ENCODE results near the gene P3H2.

DNA sequence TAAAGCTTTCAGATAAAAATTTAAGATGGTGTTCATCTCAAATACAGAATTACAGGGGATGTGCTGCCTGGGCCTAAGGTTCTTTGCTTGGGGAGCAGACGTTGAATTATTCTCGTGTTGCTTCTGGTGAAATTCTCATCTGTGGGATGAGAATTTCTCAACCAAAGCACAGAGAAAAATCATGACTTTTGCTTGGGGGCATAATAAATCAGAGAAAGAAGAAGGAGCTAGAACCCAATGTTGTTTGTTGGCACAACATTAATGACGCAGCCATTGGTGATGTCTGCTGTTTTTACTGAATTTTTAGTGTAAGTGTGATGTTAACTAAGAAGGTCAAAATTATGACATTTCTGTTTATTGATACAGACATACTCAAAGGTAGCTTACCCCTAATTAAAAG lies 35.7 kb downstream of the P3H2 start:
- TF ChIP-seq CTCF (conservative IDR thresholded peaks at IDR 0.05; ENCODE audit: low read depth in 2 of 2) (no peak), NANOG (IDR thresholded peaks at IDR 0.05; ENCODE audit: borderline replicate concordance) (no peak), CREB1 (CRISPR knock-in tag; IDR thresholded peaks at IDR 0.05; ENCODE audit: low read depth) (no peak), POLR2AphosphoS5 (IDR thresholded peaks at IDR 0.05; ENCODE audit: low read depth) (no peak), EZH2phosphoT487 (IDR thresholded peaks at IDR 0.05; ENCODE audit: unreplicated experiment) (no peak), EZH2 (IDR thresholded peaks at IDR 0.05; ENCODE audit: low read depth, unreplicated experiment) (no peak), REST (IDR thresholded peaks at IDR 0.05; ENCODE audit: unreplicated experiment) (no peak), JUNB (IDR thresholded peaks at IDR 0.05; ENCODE audit: unreplicated experiment) (no peak), ZNF331 (CRISPR knock-in tag; IDR thresholded peaks at IDR 0.05; ENCODE audit: low read depth) (no peak), ETS1 (IDR thresholded peaks at IDR 0.05) (no peak), ZNF114 (CRISPR knock-in tag; IDR thresholded peaks at IDR 0.05) (no peak)
- TF ChIP-seq, protein P1, sequence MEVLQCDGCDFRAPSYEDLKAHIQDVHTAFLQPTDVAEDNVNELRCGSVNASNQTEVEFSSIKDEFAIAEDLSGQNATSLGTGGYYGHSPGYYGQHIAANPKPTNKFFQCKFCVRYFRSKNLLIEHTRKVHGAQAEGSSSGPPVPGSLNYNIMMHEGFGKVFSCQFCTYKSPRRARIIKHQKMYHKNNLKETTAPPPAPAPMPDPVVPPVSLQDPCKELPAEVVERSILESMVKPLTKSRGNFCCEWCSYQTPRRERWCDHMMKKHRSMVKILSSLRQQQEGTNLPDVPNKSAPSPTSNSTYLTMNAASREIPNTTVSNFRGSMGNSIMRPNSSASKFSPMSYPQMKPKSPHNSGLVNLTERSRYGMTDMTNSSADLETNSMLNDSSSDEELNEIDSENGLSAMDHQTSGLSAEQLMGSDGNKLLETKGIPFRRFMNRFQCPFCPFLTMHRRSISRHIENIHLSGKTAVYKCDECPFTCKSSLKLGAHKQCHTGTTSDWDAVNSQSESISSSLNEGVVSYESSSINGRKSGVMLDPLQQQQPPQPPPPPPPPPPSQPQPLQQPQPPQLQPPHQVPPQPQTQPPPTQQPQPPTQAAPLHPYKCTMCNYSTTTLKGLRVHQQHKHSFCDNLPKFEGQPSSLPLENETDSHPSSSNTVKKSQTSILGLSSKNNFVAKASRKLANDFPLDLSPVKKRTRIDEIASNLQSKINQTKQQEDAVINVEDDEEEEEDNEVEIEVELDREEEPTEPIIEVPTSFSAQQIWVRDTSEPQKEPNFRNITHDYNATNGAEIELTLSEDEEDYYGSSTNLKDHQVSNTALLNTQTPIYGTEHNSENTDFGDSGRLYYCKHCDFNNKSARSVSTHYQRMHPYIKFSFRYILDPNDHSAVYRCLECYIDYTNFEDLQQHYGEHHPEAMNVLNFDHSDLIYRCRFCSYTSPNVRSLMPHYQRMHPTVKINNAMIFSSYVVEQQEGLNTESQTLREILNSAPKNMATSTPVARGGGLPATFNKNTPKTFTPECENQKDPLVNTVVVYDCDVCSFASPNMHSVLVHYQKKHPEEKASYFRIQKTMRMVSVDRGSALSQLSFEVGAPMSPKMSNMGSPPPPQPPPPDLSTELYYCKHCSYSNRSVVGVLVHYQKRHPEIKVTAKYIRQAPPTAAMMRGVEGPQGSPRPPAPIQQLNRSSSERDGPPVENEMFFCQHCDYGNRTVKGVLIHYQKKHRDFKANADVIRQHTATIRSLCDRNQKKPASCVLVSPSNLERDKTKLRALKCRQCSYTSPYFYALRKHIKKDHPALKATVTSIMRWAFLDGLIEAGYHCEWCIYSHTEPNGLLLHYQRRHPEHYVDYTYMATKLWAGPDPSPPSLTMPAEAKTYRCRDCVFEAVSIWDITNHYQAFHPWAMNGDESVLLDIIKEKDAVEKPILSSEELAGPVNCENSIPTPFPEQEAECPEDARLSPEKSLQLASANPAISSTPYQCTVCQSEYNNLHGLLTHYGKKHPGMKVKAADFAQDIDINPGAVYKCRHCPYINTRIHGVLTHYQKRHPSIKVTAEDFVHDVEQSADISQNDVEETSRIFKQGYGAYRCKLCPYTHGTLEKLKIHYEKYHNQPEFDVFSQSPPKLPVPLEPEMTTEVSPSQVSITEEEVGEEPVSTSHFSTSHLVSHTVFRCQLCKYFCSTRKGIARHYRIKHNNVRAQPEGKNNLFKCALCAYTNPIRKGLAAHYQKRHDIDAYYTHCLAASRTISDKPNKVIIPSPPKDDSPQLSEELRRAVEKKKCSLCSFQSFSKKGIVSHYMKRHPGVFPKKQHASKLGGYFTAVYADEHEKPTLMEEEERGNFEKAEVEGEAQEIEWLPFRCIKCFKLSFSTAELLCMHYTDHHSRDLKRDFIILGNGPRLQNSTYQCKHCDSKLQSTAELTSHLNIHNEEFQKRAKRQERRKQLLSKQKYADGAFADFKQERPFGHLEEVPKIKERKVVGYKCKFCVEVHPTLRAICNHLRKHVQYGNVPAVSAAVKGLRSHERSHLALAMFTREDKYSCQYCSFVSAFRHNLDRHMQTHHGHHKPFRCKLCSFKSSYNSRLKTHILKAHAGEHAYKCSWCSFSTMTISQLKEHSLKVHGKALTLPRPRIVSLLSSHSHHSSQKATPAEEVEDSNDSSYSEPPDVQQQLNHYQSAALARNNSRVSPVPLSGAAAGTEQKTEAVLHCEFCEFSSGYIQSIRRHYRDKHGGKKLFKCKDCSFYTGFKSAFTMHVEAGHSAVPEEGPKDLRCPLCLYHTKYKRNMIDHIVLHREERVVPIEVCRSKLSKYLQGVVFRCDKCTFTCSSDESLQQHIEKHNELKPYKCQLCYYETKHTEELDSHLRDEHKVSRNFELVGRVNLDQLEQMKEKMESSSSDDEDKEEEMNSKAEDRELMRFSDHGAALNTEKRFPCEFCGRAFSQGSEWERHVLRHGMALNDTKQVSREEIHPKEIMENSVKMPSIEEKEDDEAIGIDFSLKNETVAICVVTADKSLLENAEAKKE (CRISPR knock-in tag; IDR thresholded peaks at IDR 0.05), result no peak

Measured in GM23338 (cell line).